Panc1 (cell line): ENCODE data around the gene DCAKD. TPM values are rescaled to one million over a fixed set of nuclear protein-coding genes. Genes with fewer than 3 reads are reported as not detected.

Experiments
- ATAC-seq: fragments of 200-7000 bp; cut with Tn5 transposase; 2 replicates; pipeline ENCODE4 v1.9.1; 2020; ENCODE audit warnings: mild to moderate bottlenecking, moderate library complexity
- BruUV-seq: library from RNA; stranded (reverse); fragments of 400-500 nt; replicated peaks from 2 replicates; lab custom pipeline; 2021; lab: Mats Ljungman, UMichigan
- CTCF ChIA-PET: fragments of 300-600 bp; sonication (Branson Sonifier 250); formaldehyde crosslinking; loops from one replicate; lab custom pipeline; 2022; ENCODE audit warnings: antibody characterized with exemption; lab: Charles Lee
- POLR2A ChIA-PET: fragments of 300-600 bp; sonication (Branson Sonifier 250); formaldehyde crosslinking; loops from one replicate; lab custom pipeline; 2022; ENCODE audit warnings: antibody characterized with exemption; lab: Charles Lee
- DNase-seq: peaks from one replicate; pipeline ENCODE4 v3.0.0-alpha.2; 2010; ENCODE audit warnings: low read depth, low spot score
- H3K27ac ChIP-seq: 2 replicates; pipeline ENCODE4 v1.5.1; 2011; ENCODE audit warnings: mild to moderate bottlenecking, low read length, inconsistent platforms
- H3K27me3 ChIP-seq: fragments of 200-500 bp; sonication (Bioruptor generic); 2 replicates; pipeline ENCODE4 v1.6.0; 2014; ENCODE audit warnings: low read length, inconsistent platforms; ENCODE audit not compliant: control insufficient read depth, insufficient read depth
- H3K36me3 ChIP-seq: fragments of 200-500 bp; sonication (Bioruptor generic); 2 replicates; pipeline ENCODE4 v1.5.1; 2014; ENCODE audit warnings: inconsistent platforms, mild to moderate bottlenecking, low read length, moderate library complexity; ENCODE audit not compliant: control insufficient read depth, insufficient read depth
- H3K4me1 ChIP-seq: 2 replicates; pipeline ENCODE4 v1.5.1; 2011; ENCODE audit warnings: inconsistent platforms, mild to moderate bottlenecking, low read length, moderate library complexity; ENCODE audit not compliant: control insufficient read depth, insufficient read depth
- H3K4me3 ChIP-seq, 2 experiments: 2 replicates each; pipeline ENCODE4 v1.5.1; 2011 to 2012; ENCODE audit warnings: low read depth in 2 of 2, low read length in 2 of 2, mild to moderate bottlenecking in 2 of 2, inconsistent platforms in 1 of 2, moderate library complexity in 1 of 2
- H3K9me3 ChIP-seq: fragments of 200-500 bp; sonication (Bioruptor generic); 2 replicates; pipeline ENCODE4 v1.5.1; 2014; ENCODE audit warnings: low read depth, mild to moderate bottlenecking, inconsistent platforms, low read length, moderate library complexity; ENCODE audit not compliant: control insufficient read depth, insufficient read depth
- CTCF ChIP-seq: fragments of 450-650 bp; IDR thresholded peaks from 2 replicates; pipeline ENCODE4 v1.5.1; 2017; ENCODE audit warnings: mild to moderate bottlenecking
- POLR2AphosphoS5 ChIP-seq: IDR thresholded peaks from 2 replicates; pipeline ENCODE4 v1.6.1; 2012; ENCODE audit warnings: mild to moderate bottlenecking, low read depth, low read length, moderate library complexity
- REST ChIP-seq, 2 experiments: IDR thresholded peaks; 2 replicates each; pipeline ENCODE4 v1.6.1; 2011 to 2012; ENCODE audit warnings: low read depth in 2 of 2, control low read depth in 1 of 2, low read length in 1 of 2, mild to moderate bottlenecking in 1 of 2, moderate library complexity in 1 of 2; ENCODE audit not compliant: insufficient read depth in 1 of 2
- SIN3A ChIP-seq: IDR thresholded peaks from 2 replicates; pipeline ENCODE4 v1.6.1; 2012; ENCODE audit warnings: low read depth, mild to moderate bottlenecking, low read length, moderate library complexity, borderline replicate concordance; ENCODE audit not compliant: insufficient read depth
- TCF7L2 ChIP-seq: IDR thresholded peaks from 2 replicates; pipeline ENCODE4 v1.6.1; 2011; ENCODE audit warnings: mild to moderate bottlenecking, low read depth, low read length, inconsistent platforms
- in situ Hi-C: cut with HindIII; loops from 2 replicates; pipeline ENCODE4 v1.10.0; 2016; ENCODE audit warnings: low sequenced_read_pairs, low pct_unique_long_range_greater_than_20kb
- intact Hi-C: fragments of 100-400 bp; cut with micrococcal nuclease; formaldehyde crosslinking; loops from one replicate; pipeline ENCODE4 v1.10.0; 2022; ENCODE audit not compliant: unreplicated experiment
- total RNA-seq: library from RNA; stranded (reverse); gene quantifications from one replicate; pipeline ENCODE4 v1.2.1, GENCODE V29; 2021; ENCODE audit not compliant: unreplicated experiment

The DCAKD gene
- total RNA-seq, 1 experiment from 2014 or later: 24.3 TPM

GRCh38 chr17:45077643-45078042 is 26.2 kb upstream of the DCAKD start:
- no peaks in the 10 kb centered on the region for H3K9me3 ChIP-seq
- no TSS peak for BruUV-seq
- H3K27ac ChIP-seq: no peak overlapping the region
- peaks cover 7% of the 10 kb centered on the region for H3K36me3 ChIP-seq
- intact Hi-C loops: no loop called here
- H3K4me1 ChIP-seq: no peaks in the 10 kb centered on the region
- ChIA-PET CTCF (no interaction called here), POLR2A (no interaction called here)
- TF ChIP-seq REST (IDR thresholded peaks at IDR 0.05; ENCODE audit: insufficient read depth in 1 of 2, low read depth in 2 of 2, low read length in 1 of 2): no peak
- TF ChIP-seq POLR2AphosphoS5: no peak
- no peak for TF ChIP-seq CTCF
- no peak for TF ChIP-seq SIN3A
- TF ChIP-seq TCF7L2: no peak
- ATAC-seq (no peak), DNase-seq (no peak)
- H3K27me3 ChIP-seq: no peaks in the 10 kb centered on the region
- H3K4me3 ChIP-seq: no peak overlapping the region
- in situ Hi-C loops: no loop called here

GRCh38 chr17:45073414-45074070 is 22.1 kb upstream of the DCAKD start:
- no TSS peak for BruUV-seq
- CTCF ChIA-PET: no interaction called here
- ATAC-seq (no peak), DNase-seq (no peak)
- Histone ChIP-seq H3K4me3 (no peak overlapping the region), H3K4me1 (no peaks in the 10 kb centered on the region), H3K27ac (no peak overlapping the region), H3K36me3 (no peaks in the 10 kb centered on the region), H3K9me3 (no peaks in the 10 kb centered on the region), H3K27me3 (no peaks in the 10 kb centered on the region)
- in situ Hi-C loops: no loop called here
- POLR2A ChIA-PET: no interaction called here
- intact Hi-C loops: no loop called here
- TF ChIP-seq TCF7L2 (no peak), REST (IDR thresholded peaks at IDR 0.05; ENCODE audit: insufficient read depth in 1 of 2, low read depth in 2 of 2, low read length in 1 of 2) (no peak), POLR2AphosphoS5 (no peak), CTCF (no peak), SIN3A (no peak)
